K562 (cell line): ENCODE results near the gene HUNK. TPM values are rescaled to one million over a fixed set of nuclear protein-coding genes. Genes with fewer than 3 reads are reported as not detected.

Experiments
- ATAC-seq: fragments of 200-7000 bp; cut with Tn5 transposase; 3 replicates; pipeline ENCODE4 v1.9.1; 2020; ENCODE audit warnings: moderate library complexity
- BruUV-seq: library from RNA; stranded (reverse); fragments of 400-500 nt; replicated peaks from 2 replicates; lab custom pipeline; 2021; lab: Mats Ljungman, UMichigan
- CTCF ChIA-PET: fragments of 300-600 bp; formaldehyde crosslinking; extraction: SDS; loops from one replicate; lab custom pipeline; 2021; ENCODE audit warnings: low intra/inter-chr PET ratio; lab: Yijun Ruan, JAX
- POLR2A ChIA-PET: fragments of 300-600, 350-650 bp; sonication (Branson Sonifier 250); formaldehyde crosslinking; extraction: SDS; loops from one replicate; lab custom pipeline; 2021; ENCODE audit warnings: antibody characterized with exemption, inconsistent platforms; lab: Yijun Ruan, JAX
- DNase-seq, 4 experiments: peaks; one replicate each; pipeline versions ENCODE4 v3.0.0 to v3.0.0-alpha.2; 2011 to 2018; ENCODE audit warnings: low spot score in 3 of 4, mixed read lengths in 3 of 4; ENCODE audit errors: extremely low read depth in 1 of 4
- FAIRE-seq: peaks from 2 replicates; lab custom pipeline; 2011; peaks lifted over from hg19 to GRCh38; lab: Jason Lieb, UNC
- H2AFZ ChIP-seq: 2 replicates; pipeline ENCODE4 v1.6.0; 2011; ENCODE audit warnings: low read depth, low read length, control low read depth, inconsistent platforms
- H3K27ac ChIP-seq: fragments of 200-600 bp; 3 replicates; pipeline ENCODE4 v1.8.0; 2011; ENCODE audit warnings: low read depth, mild to moderate bottlenecking, control low read depth, inconsistent platforms, low read length, moderate library complexity, mixed read lengths; ENCODE audit errors: extremely low read depth
- H3K27me3 ChIP-seq, 2 experiments: fragments of 300-600 bp in 1 of 2; 2 replicates in 1 of 2; 3 replicates in 1 of 2; pipeline versions ENCODE4 v1.6.0 to v1.8.0; 2011; ENCODE audit warnings: inconsistent platforms in 2 of 2, low read length in 2 of 2, mild to moderate bottlenecking in 1 of 2, mixed read lengths in 1 of 2, moderate library complexity in 1 of 2; ENCODE audit not compliant: control insufficient read depth in 2 of 2, insufficient read depth in 2 of 2
- H3K36me3 ChIP-seq: fragments of 300-600 bp; 3 replicates; pipeline ENCODE4 v1.8.0; 2011; ENCODE audit warnings: mild to moderate bottlenecking, low read length, inconsistent platforms; ENCODE audit not compliant: control insufficient read depth, insufficient read depth
- H3K4me1 ChIP-seq, 2 experiments: fragments of 200-600 bp in 1 of 2; replicated peaks in 1 of 2; 2 replicates in 1 of 2; 3 replicates in 1 of 2; pipeline versions ENCODE4 v1.5.1 to v1.8.0; 2011; ENCODE audit warnings: inconsistent platforms in 2 of 2, low read length in 2 of 2, mild to moderate bottlenecking in 1 of 2, mixed read lengths in 1 of 2, moderate library complexity in 1 of 2; ENCODE audit not compliant: control insufficient read depth in 2 of 2, insufficient read depth in 2 of 2
- H3K4me2 ChIP-seq: 2 replicates; pipeline ENCODE4 v1.6.1; 2011; ENCODE audit warnings: low read length, control low read depth, inconsistent platforms, mixed read lengths; ENCODE audit not compliant: insufficient read depth
- H3K4me3 ChIP-seq: fragments of 200-600 bp; sonication (generic), shearing (Covaris generic); 2 replicates; pipeline ENCODE4 v1.5.1; 2016; ENCODE audit warnings: control low read depth, inconsistent platforms
- H3K79me2 ChIP-seq: fragments of 200-600 bp; 3 replicates; pipeline ENCODE4 v1.8.0; 2011; ENCODE audit warnings: low read length, inconsistent platforms; ENCODE audit not compliant: control insufficient read depth, insufficient read depth
- H3K9ac ChIP-seq, 2 experiments: 2 replicates each; pipeline versions ENCODE4 v1.6.0 to v1.6.1; 2011; ENCODE audit warnings: low read depth in 2 of 2, low read length in 2 of 2, control low read depth in 1 of 2, inconsistent platforms in 1 of 2, mild to moderate bottlenecking in 1 of 2, mixed read lengths in 1 of 2; ENCODE audit not compliant: insufficient read depth in 1 of 2
- H3K9me1 ChIP-seq: one replicate; pipeline ENCODE4 v1.6.0; 2011; ENCODE audit warnings: inconsistent platforms, mild to moderate bottlenecking, low read length, moderate library complexity; ENCODE audit not compliant: control insufficient read depth, insufficient read depth
- H3K9me3 ChIP-seq: replicated peaks from 2 replicates; pipeline ENCODE4 v1.5.1; 2011; ENCODE audit warnings: low read depth, low read length, inconsistent platforms; ENCODE audit not compliant: control insufficient read depth, insufficient read depth
- H4K20me1 ChIP-seq: replicated peaks from 2 replicates; pipeline ENCODE4 v1.6.1; 2011; ENCODE audit warnings: low read length, inconsistent platforms, mixed read lengths; ENCODE audit not compliant: control insufficient read depth, insufficient read depth
- ELF4 ChIP-seq: fragments of 450-650 bp; formaldehyde crosslinking; IDR thresholded peaks from 2 replicates; pipeline ENCODE4 v1.4.0; 2022; ENCODE audit warnings: missing genetic modification characterization
- KAT8 ChIP-seq: fragments of 450-650 bp; IDR thresholded peaks from 2 replicates; pipeline ENCODE4 v1.6.1; 2016; ENCODE audit warnings: low read depth, mild to moderate bottlenecking
- SP2 ChIP-seq: IDR thresholded peaks from 2 replicates; pipeline ENCODE4 v1.6.1; 2011; ENCODE audit warnings: mild to moderate bottlenecking, low read depth, low read length, moderate library complexity; ENCODE audit not compliant: poor library complexity, severe bottlenecking; ENCODE audit errors: extremely low read depth
- TSC22D4 ChIP-seq: fragments of 450-650 bp; IDR thresholded peaks from 2 replicates; pipeline ENCODE4 v1.6.1; 2016; ENCODE audit warnings: missing genetic modification characterization, missing biosample characterization, control low read depth
- ZKSCAN8 ChIP-seq: fragments of 200-800 bp; sonication (Bioruptor generic); IDR thresholded peaks from 2 replicates; pipeline ENCODE4 v1.6.1; 2016; ENCODE audit warnings: missing genetic modification characterization, missing compliant biosample characterization
- ZNF316 ChIP-seq: fragments of 450-650 bp; IDR thresholded peaks from 2 replicates; pipeline ENCODE4 v1.6.1; 2016
- WGBS: fragments of 100-300 bp; shearing (Covaris generic); methylation state at CpG from one replicate; pipeline ENCODE4 v1.1.6; 2016; ENCODE audit warnings: low coverage, mixed read lengths; ENCODE audit not compliant: insufficient coverage; ENCODE audit errors: missing lambda C conversion rate; 5-methylcytosine and 5-hydroxymethylcytosine counted together
- in situ Hi-C: fragments of 300-500 bp; cut with MboI; formaldehyde crosslinking; loops from 4 replicates; pipeline ENCODE4 v1.15.0; 2018; ENCODE audit warnings: inconsistent platforms, mixed read lengths
- intact Hi-C: fragments of 100-400 bp; cut with micrococcal nuclease; formaldehyde crosslinking; loops from 2 replicates; pipeline ENCODE4 v1.14.2; 2022
- polyA plus RNA-seq, 8 experiments: library from polyadenylated mRNA; depleted of rRNA in 4 of 8; stranded (reverse) in 5 of 8; unstranded in 3 of 8; fragments of >200 nt; fragmentation: Nextera tagmentation in 2 of 8; fragmentation: Illumina TruSeq in 1 of 8; extraction: Ambion mirVana in 2 of 8; extraction: Trizol in 1 of 8; gene quantifications; 2 replicates each; pipeline versions ENCODE4 v1.2.1 to v1.2.3, GENCODE V29; 2011 to 2014; ENCODE audit warnings: inconsistent platforms in 1 of 8, missing spikeins in 1 of 8
- total RNA-seq, 7 experiments: library from RNA; depleted of rRNA in 6 of 7; stranded (reverse); fragments of >200 nt in 6 of 7; fragmentation: Illumina TruSeq in 2 of 7; extraction: Trizol in 2 of 7; gene quantifications; 2 replicates each; pipeline versions ENCODE4 v1.2.1 to v1.2.3, GENCODE V29; 2011 to 2021; ENCODE audit warnings: low replicate concordance in 1 of 7
- TF ChIP-seq, protein P1 (sequence below): fragments of 250-450 bp; sonication (Bioruptor Pico); IDR thresholded peaks from 2 replicates; pipeline ENCODE4 v1.5.0; 2020; ENCODE audit warnings: mild to moderate bottlenecking
- TF ChIP-seq, protein P2 (sequence below): fragments of 250-450 bp; sonication (Bioruptor Pico); IDR thresholded peaks from 2 replicates; pipeline ENCODE4 v1.5.0; 2021
- TF ChIP-seq, protein P3 (sequence below): IDR thresholded peaks from 3 replicates; pipeline ENCODE4 v1.6.1; 2011; ENCODE audit warnings: borderline replicate concordance, mild to moderate bottlenecking; ENCODE audit not compliant: insufficient read length, insufficient read depth

The HUNK gene
- total and polyA plus RNA-seq, 9 of the 15 experiments (the other 6 are each of a cell fraction or from before 2014, with no cell fraction given), result not detected

DNA sequence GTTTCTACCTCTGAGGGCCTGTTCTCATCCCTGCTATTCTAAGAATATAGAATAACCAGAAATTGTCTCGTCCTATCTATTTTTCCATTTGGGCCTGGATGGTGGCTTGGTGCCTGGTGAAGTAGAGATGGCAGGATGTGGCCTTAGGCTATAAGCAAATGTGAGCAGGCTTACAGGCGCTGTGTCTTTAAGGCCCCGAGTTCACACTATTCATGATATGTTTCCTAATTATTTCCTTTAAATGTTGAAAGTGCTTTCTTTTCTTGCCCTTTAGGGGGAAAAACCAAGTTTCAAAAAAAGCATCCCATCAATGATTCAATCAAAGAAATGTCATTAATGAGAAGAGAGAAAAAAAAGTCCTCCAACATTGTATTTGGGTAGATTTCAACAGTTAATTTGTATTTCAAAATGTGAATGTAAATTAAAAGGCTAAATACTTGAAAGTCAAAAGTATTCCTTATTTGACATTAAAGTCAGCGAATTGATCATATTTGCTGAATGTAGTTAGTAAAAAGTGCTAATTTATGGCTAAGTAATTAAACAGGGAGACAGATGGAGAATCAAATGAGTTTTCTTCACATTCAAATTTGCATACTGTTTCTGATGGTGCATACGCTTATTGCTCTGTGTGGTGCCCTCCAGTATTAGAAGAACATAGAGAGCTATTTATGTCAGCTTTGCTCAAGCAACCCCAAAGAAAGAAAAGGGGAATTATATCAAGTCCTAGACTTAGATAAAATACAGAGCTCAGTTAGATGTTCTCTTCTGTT, 34.0 kb upstream of the HUNK start:
- ChIA-PET CTCF (no interaction called here), POLR2A (no interaction called here)
- in situ Hi-C loops, result no loop called here
- no peaks in the 10 kb centered on the region for H3K4me1 ChIP-seq
- TF ChIP-seq, protein P1, sequence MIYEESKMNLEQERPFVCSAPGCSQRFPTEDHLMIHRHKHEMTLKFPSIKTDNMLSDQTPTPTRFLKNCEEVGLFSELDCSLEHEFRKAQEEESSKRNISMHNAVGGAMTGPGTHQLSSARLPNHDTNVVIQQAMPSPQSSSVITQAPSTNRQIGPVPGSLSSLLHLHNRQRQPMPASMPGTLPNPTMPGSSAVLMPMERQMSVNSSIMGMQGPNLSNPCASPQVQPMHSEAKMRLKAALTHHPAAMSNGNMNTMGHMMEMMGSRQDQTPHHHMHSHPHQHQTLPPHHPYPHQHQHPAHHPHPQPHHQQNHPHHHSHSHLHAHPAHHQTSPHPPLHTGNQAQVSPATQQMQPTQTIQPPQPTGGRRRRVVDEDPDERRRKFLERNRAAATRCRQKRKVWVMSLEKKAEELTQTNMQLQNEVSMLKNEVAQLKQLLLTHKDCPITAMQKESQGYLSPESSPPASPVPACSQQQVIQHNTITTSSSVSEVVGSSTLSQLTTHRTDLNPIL (CRISPR knock-in tag), result no peak
- TF ChIP-seq, protein P2, sequence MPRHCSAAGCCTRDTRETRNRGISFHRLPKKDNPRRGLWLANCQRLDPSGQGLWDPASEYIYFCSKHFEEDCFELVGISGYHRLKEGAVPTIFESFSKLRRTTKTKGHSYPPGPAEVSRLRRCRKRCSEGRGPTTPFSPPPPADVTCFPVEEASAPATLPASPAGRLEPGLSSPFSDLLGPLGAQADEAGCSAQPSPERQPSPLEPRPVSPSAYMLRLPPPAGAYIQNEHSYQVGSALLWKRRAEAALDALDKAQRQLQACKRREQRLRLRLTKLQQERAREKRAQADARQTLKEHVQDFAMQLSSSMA (CRISPR knock-in tag), result no peak
- TF ChIP-seq ZKSCAN8 (CRISPR knock-in tag) (no peak), ZNF316 (no peak), TSC22D4 (tag) (no peak), ELF4 (CRISPR knock-in tag) (no peak), KAT8 (no peak), SP2 (no peak)
- TF ChIP-seq, protein P3, sequence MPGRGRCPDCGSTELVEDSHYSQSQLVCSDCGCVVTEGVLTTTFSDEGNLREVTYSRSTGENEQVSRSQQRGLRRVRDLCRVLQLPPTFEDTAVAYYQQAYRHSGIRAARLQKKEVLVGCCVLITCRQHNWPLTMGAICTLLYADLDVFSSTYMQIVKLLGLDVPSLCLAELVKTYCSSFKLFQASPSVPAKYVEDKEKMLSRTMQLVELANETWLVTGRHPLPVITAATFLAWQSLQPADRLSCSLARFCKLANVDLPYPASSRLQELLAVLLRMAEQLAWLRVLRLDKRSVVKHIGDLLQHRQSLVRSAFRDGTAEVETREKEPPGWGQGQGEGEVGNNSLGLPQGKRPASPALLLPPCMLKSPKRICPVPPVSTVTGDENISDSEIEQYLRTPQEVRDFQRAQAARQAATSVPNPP, result no peak
- FAIRE-seq (no peak), ATAC-seq (no peak), DNase-seq (no peak)
- H3K9me1 ChIP-seq, result no peaks in the 10 kb centered on the region
- intact Hi-C loops, result no loop called here
- H3K27ac ChIP-seq, result no peak overlapping the region
- H2AFZ ChIP-seq, result no peak overlapping the region
- no peaks in the 10 kb centered on the region for H4K20me1 ChIP-seq
- H3K36me3 ChIP-seq, result no peaks in the 10 kb centered on the region
- H3K9ac ChIP-seq, result no peak overlapping the region
- H3K79me2 ChIP-seq, result no peaks in the 10 kb centered on the region
- no peaks in the 10 kb centered on the region for H3K9me3 ChIP-seq
- BruUV-seq, result no TSS peak
- H3K27me3 ChIP-seq, result 0 out of 5 replicates have a peak, but pooled peaks cover 0 to 5% of the 10 kb centered on the region in 2 experiments
- H3K4me3 ChIP-seq, result no peak overlapping the region
- 0% methylated on average over 5 of the region's 5 CpGs for WGBS
- no peak overlapping the region for H3K4me2 ChIP-seq
